AG10803 (cell line): Measurements from ENCODE around the gene PHF21B.

ENCODE experiments used
- DNase-seq: peaks from one replicate; pipeline ENCODE4 v3.0.0; 2010; ENCODE audit warnings: low read depth
- H3K4me3 ChIP-seq: 2 replicates; pipeline ENCODE4 v1.5.1; 2011; ENCODE audit warnings: mild to moderate bottlenecking, low read length, control low read depth
- TF ChIP-seq, protein P1 (sequence below): conservative IDR thresholded peaks from 2 replicates; pipeline ENCODE4 v1.5.1; 2011; ENCODE audit warnings: mild to moderate bottlenecking, low read length, control low read depth, inconsistent platforms

Gene PHF21B

DNA sequence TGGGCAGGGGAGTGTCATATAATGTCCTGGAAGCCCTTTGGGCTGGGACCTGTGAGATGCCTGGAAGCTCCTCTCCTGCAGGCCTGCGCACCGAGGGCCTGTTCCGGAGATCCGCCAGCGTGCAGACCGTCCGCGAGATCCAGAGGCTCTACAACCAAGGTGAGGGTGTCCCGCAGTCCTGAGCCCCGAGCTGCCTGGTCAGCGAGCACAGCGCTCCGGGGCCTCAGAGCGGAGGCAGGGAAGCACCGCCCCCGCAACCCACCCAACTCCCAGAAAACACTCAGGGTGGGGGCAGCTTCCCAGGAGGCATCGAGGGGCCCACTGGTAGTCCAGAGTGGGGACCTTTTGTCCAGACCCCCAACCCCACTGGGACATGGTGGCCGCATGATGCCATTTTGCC, 161.9 kb downstream of the PHF21B start:
- DNase-seq, result no peak
- H3K4me3 ChIP-seq, result no peak overlapping the region
- TF ChIP-seq, protein P1, sequence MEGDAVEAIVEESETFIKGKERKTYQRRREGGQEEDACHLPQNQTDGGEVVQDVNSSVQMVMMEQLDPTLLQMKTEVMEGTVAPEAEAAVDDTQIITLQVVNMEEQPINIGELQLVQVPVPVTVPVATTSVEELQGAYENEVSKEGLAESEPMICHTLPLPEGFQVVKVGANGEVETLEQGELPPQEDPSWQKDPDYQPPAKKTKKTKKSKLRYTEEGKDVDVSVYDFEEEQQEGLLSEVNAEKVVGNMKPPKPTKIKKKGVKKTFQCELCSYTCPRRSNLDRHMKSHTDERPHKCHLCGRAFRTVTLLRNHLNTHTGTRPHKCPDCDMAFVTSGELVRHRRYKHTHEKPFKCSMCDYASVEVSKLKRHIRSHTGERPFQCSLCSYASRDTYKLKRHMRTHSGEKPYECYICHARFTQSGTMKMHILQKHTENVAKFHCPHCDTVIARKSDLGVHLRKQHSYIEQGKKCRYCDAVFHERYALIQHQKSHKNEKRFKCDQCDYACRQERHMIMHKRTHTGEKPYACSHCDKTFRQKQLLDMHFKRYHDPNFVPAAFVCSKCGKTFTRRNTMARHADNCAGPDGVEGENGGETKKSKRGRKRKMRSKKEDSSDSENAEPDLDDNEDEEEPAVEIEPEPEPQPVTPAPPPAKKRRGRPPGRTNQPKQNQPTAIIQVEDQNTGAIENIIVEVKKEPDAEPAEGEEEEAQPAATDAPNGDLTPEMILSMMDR, result no peak

DNA sequence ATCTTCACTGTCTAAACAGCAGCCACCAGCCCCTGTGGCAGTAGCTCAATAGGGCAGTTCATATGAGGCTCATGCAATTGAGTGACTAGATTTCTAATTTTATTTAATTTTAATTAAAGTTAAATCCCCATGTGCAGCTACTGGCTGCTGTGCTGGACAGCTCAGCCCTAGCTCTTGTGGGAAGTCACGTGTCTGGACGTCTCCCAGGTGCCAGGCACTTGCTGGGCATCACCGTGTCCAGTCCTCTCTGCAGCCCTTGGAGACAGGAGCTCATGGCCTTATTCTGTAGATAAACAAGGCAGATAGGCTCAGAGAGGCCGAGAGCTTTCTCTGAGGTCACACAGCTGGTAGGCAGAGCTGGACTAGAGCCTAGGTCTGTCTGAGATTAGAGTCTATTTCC, 162.4 kb downstream of the PHF21B start:
- TF ChIP-seq, protein P1, result no peak
- DNase-seq, result no peak
- H3K4me3 ChIP-seq, result no peak overlapping the region

DNA sequence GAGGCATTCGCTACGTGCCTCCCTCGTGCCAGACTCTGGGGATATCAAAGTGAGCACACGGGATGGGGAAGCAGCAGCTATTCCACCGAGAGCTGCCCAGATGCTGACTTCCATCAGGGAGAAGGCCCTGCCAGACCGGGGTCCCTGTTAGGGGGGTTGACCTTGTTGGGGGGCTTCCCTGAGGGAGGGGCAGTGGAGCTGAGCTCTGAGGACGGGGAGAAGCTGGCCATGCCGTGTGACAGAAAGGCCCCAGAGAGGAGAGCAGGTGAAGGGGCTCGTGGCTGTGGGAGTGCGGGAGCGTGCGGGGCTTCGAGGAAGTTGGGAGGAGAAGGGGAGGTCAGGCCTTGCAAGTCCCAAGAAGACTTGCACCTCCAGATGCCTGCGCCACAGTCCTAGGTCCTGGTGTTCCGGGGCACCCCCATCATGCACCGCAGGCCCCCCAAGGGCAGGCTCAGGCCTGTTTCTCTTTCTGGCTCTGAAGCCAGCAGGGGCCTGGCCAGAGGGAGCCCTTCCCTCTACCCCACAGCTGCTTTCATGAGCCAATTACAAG, 163.0 kb downstream of the PHF21B start:
- DNase-seq, result no peak
- no peak overlapping the region for H3K4me3 ChIP-seq
- TF ChIP-seq, protein P1, result no peak

DNA sequence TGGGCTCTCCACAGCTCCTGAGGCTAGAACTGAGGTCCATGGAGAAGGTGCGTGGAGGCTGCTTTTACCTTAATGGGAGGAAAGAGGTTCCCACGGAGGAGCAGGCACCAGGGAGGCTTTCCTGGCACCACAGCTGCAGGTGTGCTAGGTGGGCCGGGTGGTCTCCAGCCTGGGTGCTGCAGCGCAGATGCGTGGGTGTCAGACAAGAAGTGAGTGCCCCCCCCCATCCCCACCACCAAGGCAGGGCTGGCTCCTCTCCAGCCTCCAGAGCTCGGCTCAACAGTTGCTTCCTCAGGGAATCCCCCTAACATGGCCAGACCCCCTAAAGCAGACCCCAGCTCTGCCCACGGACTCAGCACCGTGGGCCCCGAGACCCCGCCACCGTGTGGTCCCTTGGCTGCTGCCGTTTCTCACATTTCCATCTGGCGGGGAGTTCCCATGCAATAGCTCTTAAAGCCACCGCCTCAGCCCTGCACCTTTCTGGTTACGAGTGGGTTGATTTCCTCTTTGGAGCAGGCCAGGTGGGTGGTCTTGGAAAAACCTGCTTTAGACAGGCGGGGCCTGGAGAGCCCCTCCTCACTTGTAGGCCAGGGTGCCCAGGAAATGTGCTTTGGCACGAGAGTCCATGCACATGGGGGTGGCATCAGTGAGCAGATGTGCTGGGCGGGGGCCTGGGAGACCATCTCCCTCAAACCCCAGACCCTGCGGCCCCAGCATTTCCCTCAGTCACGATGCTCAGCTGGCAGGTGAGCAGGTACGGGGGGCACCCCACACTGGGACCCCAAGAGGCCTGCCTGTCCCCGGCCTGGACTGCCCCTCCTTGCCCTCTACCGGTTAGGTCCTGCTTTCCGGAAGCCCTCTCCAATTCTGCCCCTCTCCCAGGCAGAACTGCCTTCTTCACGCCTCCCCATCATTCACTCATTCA, 163.7 kb downstream of the PHF21B start:
- no peak for DNase-seq
- TF ChIP-seq, protein P1, result no peak
- no peak overlapping the region for H3K4me3 ChIP-seq

DNA sequence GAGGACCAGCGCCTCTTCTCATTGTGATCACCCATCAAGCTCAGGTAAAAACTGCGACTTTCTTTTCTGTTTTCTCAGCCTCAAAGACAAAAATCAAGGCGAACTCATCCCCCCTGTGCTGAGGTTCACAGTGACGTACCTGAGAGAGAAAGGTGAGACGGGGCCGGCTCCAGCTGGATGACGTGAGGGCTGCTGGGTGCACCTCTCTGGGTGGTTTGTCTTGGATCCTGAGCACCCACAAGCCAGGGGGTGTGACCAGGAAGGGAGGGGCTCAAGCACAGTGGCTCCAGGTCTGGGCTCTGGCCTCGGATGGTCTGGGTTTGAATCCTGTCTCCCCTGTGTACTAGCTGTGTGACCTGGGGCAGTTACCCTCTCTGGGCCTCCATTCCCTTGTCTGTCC, 164.6 kb downstream of the PHF21B start:
- no peak for DNase-seq
- no peak overlapping the region for H3K4me3 ChIP-seq
- TF ChIP-seq, protein P1, result no peak

DNA sequence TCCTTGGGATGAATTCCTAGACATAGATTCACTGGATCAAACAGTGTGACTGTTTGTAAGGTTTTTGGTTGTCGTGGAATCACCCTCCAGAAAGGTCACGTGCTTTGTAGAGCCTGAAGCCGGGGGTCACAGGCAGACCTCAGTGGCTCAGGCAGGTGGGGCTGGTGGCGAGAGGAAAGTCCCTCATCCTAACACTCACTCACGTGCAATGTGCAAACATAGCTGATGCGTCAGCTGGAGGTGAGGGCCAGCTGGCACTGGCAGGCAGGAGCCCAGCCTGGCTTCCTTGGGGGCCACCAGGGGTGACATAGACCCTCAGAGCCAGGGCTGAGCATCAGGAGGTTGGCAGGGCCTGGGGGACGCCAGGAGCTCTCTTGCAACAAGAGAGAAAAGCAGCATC, 167.4 kb downstream of the PHF21B start:
- H3K4me3 ChIP-seq, result no peak overlapping the region
- no peak for DNase-seq
- TF ChIP-seq, protein P1, result no peak
